Measurements from ENCODE around the gene VOPP1. TPM values are rescaled to one million over a fixed set of nuclear protein-coding genes. Genes with fewer than 3 reads are reported as not detected.

The VOPP1 gene
- total and polyA plus RNA-seq, 2 of the 13 experiments (the other 11 are each of a cell fraction or from before 2014, with no cell fraction given) = 21.8 to 55.3 TPM

DNA sequence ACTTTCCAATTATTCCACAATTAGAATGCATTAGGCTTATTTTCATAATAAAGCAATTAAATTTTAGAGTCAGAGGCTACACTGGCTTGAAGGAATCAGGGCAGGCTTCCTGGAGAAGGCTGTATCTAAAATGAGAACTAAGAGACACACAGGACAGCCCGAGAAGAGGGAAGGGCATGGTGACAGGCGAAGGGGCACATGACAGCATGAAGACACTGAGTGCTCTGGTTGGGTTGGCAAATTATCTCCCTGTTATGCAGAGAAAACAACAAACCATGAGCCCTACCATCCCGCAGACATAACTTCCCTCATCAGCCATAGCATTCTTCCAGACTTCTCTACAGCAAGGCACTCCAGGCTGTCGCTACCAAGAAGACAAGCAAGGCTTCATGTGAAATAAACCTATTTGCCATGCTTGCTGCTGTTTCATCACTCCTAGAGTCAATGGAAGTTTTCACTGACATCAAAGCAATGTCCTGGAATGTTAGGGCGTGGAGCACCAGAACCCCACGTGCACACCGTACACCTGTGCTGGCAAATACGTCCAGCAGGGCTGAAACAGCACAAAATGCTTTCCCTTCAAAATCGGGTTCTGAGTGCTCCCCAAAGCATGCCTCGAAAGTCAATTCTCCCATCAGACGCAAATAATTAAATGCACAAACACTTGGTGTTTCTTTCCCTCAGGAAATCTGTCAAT is 21.3 kb downstream of the VOPP1 start:
- Histone ChIP-seq H3K4me1 (ENCODE audit: insufficient read depth, low read length) (peaks cover 39% of the 10 kb centered on the region), H3K4me3 (replicated peaks in 1 of 3; ENCODE audit: insufficient read depth in 1 of 3, low read depth in 2 of 3, low read length in 3 of 3) (no peak overlapping the region), H2AFZ (ENCODE audit: low read length) (no peak overlapping the region), H4K20me1 (ENCODE audit: insufficient read depth, low read length) (no peaks in the 10 kb centered on the region; the same call in 1 of the 2 replicates), H3K4me2 (ENCODE audit: low read depth, low read length) (no peak overlapping the region), H3K9me3 (ENCODE audit: low read length) (no peaks in the 10 kb centered on the region), H3K9ac (ENCODE audit: insufficient read depth, low read depth, low read length) (no peak overlapping the region), H3K27ac (ENCODE audit: extremely low read length, insufficient read depth, low read length) (no peak overlapping the region), H3K27me3 (ENCODE audit: control insufficient read depth in 1 of 2, insufficient read depth in 2 of 2, low read length in 2 of 2) (no peaks in the 10 kb centered on the region), H3K79me2 (ENCODE audit: insufficient read depth, low read length) (peaks cover 85% of the 10 kb centered on the region), H3K36me3 (replicated peaks in 1 of 2; ENCODE audit: control insufficient read depth in 1 of 2, insufficient read depth in 2 of 2, low read length in 2 of 2) (no peaks in the 10 kb centered on the region; a peak in 1 of 5 replicates)
- peak; percentile 49 for DNase-seq (ENCODE audit: low spot score)
- WGBS (ENCODE audit: low lambda C conversion rate) = 86% methylated on average over 11 of the region's 11 CpGs
- no peak for FAIRE-seq
- CTCF ChIA-PET (ENCODE audit: low intra/inter-chr PET ratio, low total read pairs) = no interaction called here
- in situ Hi-C loops (cut with HindIII; ENCODE audit: extremely low pct_ligation_motif_present, low pct_unique_long_range_greater_than_20kb) = no loop called here
- ATAC-seq = peak; percentile 28; the same call in 2 of the 3 replicates
- TF ChIP-seq TBL1XR1 (IDR thresholded peaks at IDR 0.05; ENCODE audit: borderline replicate concordance, low read length, partially characterized antibody) (no peak), TEAD3 (CRISPR knock-in tag; optimal IDR thresholded peaks at IDR 0.05; ENCODE audit: borderline replicate concordance) (peak; percentile 62), SP5 (CRISPR knock-in tag; IDR thresholded peaks at IDR 0.05; ENCODE audit: borderline replicate concordance, low read depth) (no peak), SOX5 (CRISPR knock-in tag; IDR thresholded peaks at IDR 0.05; ENCODE audit: borderline replicate concordance) (no peak), ZNF230 (CRISPR knock-in tag; IDR thresholded peaks at IDR 0.05) (no peak), BHLHE40 (IDR thresholded peaks at IDR 0.05; ENCODE audit: low read length) (peak; percentile 71)
- TF ChIP-seq, protein P1, sequence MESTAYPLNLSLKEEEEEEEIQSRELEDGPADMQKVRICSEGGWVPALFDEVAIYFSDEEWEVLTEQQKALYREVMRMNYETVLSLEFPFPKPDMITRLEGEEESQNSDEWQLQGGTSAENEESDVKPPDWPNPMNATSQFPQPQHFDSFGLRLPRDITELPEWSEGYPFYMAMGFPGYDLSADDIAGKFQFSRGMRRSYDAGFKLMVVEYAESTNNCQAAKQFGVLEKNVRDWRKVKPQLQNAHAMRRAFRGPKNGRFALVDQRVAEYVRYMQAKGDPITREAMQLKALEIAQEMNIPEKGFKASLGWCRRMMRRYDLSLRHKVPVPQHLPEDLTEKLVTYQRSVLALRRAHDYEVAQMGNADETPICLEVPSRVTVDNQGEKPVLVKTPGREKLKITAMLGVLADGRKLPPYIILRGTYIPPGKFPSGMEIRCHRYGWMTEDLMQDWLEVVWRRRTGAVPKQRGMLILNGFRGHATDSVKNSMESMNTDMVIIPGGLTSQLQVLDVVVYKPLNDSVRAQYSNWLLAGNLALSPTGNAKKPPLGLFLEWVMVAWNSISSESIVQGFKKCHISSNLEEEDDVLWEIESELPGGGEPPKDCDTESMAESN (CRISPR knock-in tag; conservative IDR thresholded peaks at IDR 0.05) = no peak
- no TSS peak for BruUV-seq (replicated peaks)
- POLR2A ChIA-PET = no interaction called here
- intact Hi-C loops (cut with micrococcal nuclease; ENCODE audit: unreplicated experiment) = no loop called here

All from HepG2 (cell line).